ENCODE data around the gene DACT1. TPM values are rescaled to one million over a fixed set of nuclear protein-coding genes. Genes with fewer than 3 reads are reported as not detected.

The DACT1 gene
- polyA plus RNA-seq, 2 of the 4 experiments (the other 2 are of a cell fraction): 0.45 to 0.89 TPM

GRCh38 chr14:58680698-58681097, 42.9 kb downstream of the DACT1 start:
- 67% methylated on average over 4 of the region's 4 CpGs for WGBS (ENCODE audit: missing lambda C conversion rate)
- TF ChIP-seq REST (IDR thresholded peaks at IDR 0.05) (no peak), GATA3 (IDR thresholded peaks at IDR 0.05; ENCODE audit: borderline replicate concordance) (no peak), ZSCAN20 (CRISPR knock-in tag; IDR thresholded peaks at IDR 0.05) (no peak), KDM5A (IDR thresholded peaks at IDR 0.05) (no peak), RNF2 (IDR thresholded peaks at IDR 0.05; ENCODE audit: borderline replicate concordance, low read depth) (no peak), RFX5 (IDR thresholded peaks at IDR 0.05) (no peak), CHD2 (IDR thresholded peaks at IDR 0.05; ENCODE audit: low read length, partially characterized antibody) (no peak), SREBF2 (IDR thresholded peaks at IDR 0.05) (no peak), MAZ (IDR thresholded peaks at IDR 0.05; ENCODE audit: borderline replicate concordance, low read depth, low read length) (no peak)
- TF ChIP-seq, protein P1, sequence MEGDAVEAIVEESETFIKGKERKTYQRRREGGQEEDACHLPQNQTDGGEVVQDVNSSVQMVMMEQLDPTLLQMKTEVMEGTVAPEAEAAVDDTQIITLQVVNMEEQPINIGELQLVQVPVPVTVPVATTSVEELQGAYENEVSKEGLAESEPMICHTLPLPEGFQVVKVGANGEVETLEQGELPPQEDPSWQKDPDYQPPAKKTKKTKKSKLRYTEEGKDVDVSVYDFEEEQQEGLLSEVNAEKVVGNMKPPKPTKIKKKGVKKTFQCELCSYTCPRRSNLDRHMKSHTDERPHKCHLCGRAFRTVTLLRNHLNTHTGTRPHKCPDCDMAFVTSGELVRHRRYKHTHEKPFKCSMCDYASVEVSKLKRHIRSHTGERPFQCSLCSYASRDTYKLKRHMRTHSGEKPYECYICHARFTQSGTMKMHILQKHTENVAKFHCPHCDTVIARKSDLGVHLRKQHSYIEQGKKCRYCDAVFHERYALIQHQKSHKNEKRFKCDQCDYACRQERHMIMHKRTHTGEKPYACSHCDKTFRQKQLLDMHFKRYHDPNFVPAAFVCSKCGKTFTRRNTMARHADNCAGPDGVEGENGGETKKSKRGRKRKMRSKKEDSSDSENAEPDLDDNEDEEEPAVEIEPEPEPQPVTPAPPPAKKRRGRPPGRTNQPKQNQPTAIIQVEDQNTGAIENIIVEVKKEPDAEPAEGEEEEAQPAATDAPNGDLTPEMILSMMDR (IDR thresholded peaks at IDR 0.05): no peak
- TF ChIP-seq, protein P2, sequence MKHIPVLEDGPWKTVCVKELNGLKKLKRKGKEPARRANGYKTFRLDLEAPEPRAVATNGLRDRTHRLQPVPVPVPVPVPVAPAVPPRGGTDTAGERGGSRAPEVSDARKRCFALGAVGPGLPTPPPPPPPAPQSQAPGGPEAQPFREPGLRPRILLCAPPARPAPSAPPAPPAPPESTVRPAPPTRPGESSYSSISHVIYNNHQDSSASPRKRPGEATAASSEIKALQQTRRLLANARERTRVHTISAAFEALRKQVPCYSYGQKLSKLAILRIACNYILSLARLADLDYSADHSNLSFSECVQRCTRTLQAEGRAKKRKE (CRISPR knock-in tag; IDR thresholded peaks at IDR 0.05; ENCODE audit: low read depth): no peak
- no peak overlapping the region for H3K4me2 ChIP-seq
- DNase-seq (ENCODE audit: low read depth in 1 of 2, low spot score in 1 of 2): no peak
- POLR2A ChIA-PET: no interaction called here
- H3K4me1 ChIP-seq: no peaks in the 10 kb centered on the region
- FAIRE-seq: no peak
- no peak overlapping the region for H3K4me3 ChIP-seq
- no peak overlapping the region for H3K27ac ChIP-seq
- ATAC-seq: no peak
- H3K9me3 ChIP-seq: no peaks in the 10 kb centered on the region
- CTCF ChIA-PET: interaction anchor here (1.4 kb wide), 1 partner anchor 71 kb away, joined by 3 read pairs; no protein-coding TSS in a partner anchor

DNA sequence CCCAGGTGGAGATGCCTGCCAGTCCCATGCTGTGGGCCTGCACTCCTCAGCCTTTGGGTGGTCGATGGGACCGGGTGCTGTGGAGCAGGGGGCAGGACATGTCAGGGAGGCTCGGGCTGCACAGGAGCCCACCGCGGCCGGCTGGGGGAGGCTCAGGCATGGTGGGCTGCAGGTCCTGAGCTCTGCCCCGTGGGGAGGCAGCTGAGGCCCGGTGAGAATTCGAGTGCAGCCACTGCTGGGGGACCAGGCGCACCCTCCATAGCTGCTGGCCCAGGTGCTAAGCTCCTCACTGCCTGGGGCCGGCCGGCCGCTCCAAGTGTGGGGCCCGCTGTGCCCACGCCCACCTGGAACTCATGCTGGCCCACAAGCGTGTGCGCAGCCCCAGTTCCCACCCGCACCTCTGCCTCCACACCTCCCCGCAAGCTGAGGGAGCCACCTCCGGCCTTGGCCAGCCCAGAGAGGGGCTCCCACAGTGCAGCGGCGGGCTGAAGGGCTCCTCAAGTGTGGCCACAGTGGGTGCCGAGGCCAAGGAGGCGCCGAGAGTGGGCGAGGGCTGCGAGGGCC, 49.6 kb downstream of the DACT1 start:
- no peak overlapping the region for H3K4me2 ChIP-seq
- ATAC-seq (no peak), DNase-seq (ENCODE audit: low read depth in 1 of 2, low spot score in 1 of 2) (no peak), FAIRE-seq (no peak)
- no peaks in the 10 kb centered on the region for H3K4me1 ChIP-seq
- WGBS (ENCODE audit: missing lambda C conversion rate): 50% methylated on average over 15 of the region's 27 CpGs
- TF ChIP-seq PBX3 (IDR thresholded peaks at IDR 0.05): no peak
- TF ChIP-seq EHF (CRISPR knock-in tag; IDR thresholded peaks at IDR 0.05): no peak
- no peak for TF ChIP-seq NR3C1 (IDR thresholded peaks at IDR 0.05)
- TF ChIP-seq ZNF302 (CRISPR knock-in tag; IDR thresholded peaks at IDR 0.05): no peak
- TF ChIP-seq NFE2L2 (conservative IDR thresholded peaks at IDR 0.05; ENCODE audit: low read length): no peak
- TF ChIP-seq, protein P3, sequence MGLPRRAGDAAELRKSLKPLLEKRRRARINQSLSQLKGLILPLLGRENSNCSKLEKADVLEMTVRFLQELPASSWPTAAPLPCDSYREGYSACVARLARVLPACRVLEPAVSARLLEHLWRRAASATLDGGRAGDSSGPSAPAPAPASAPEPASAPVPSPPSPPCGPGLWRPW (IDR thresholded peaks at IDR 0.05): no peak
- no peak for TF ChIP-seq SREBF2 (IDR thresholded peaks at IDR 0.05)
- TF ChIP-seq ESRRA (IDR thresholded peaks at IDR 0.05; ENCODE audit: borderline replicate concordance, low read length): no peak
- TF ChIP-seq RNF2 (IDR thresholded peaks at IDR 0.05; ENCODE audit: borderline replicate concordance, low read depth): no peak
- TF ChIP-seq RFX5 (IDR thresholded peaks at IDR 0.05): no peak
- no peak for TF ChIP-seq POLR2AphosphoS2 (conservative IDR thresholded peaks at IDR 0.05; ENCODE audit: low read length)
- no peak for TF ChIP-seq HOXB13 (CRISPR knock-in tag; IDR thresholded peaks at IDR 0.05; ENCODE audit: low read depth)
- TF ChIP-seq SMC3 (IDR thresholded peaks at IDR 0.05): no peak
- TF ChIP-seq POLR2A (IDR thresholded peaks at IDR 0.05; ENCODE audit: low read length): no peak
- no peak for TF ChIP-seq ZSCAN20 (CRISPR knock-in tag; IDR thresholded peaks at IDR 0.05)
- TF ChIP-seq KDM5A (IDR thresholded peaks at IDR 0.05): no peak
- no peak for TF ChIP-seq EP300 (IDR thresholded peaks at IDR 0.05)
- peaks cover 14% of the 10 kb centered on the region for H3K9me3 ChIP-seq
- H3K4me3 ChIP-seq: no peak overlapping the region
- CTCF ChIA-PET: no interaction called here
- H3K27ac ChIP-seq: no peak overlapping the region
- POLR2A ChIA-PET: no interaction called here
